ENCODE measurements around the gene MRPL21.
"Not testable (repeated sequence)": the region's sequence is repeated elsewhere in the genome, so short reads cannot be mapped to it uniquely, and the experiment has no call there.

The MRPL21 gene

GRCh38 chr11:68863553-68864265 lies 39.9 kb downstream of the MRPL21 start:
- no peak for DNase-seq

- DNase-seq, result no peak
These were observed 41.2 kb downstream of the MRPL21 start for GRCh38 chr11:68862421-68862820.

- no peak for DNase-seq
These were observed 44.5 kb downstream of the MRPL21 start for GRCh38 chr11:68859123-68859522.

GRCh38 chr11:68857037-68857586 lies 46.5 kb downstream of the MRPL21 start:
- no peak for DNase-seq

- not testable (repeated sequence) for DNase-seq
These were observed 47.1 kb downstream of the MRPL21 start for GRCh38 chr11:68856425-68857030.

- DNase-seq, result no peak
These were observed 48.2 kb downstream of the MRPL21 start for GRCh38 chr11:68855205-68855981.

- DNase-seq, result no peak
These were observed 49.2 kb downstream of the MRPL21 start for GRCh38 chr11:68854273-68854958.

- no peak for DNase-seq
These were observed 51.0 kb downstream of the MRPL21 start for GRCh38 chr11:68852628-68853027.

- DNase-seq, result no peak
These were observed 55.2 kb downstream of the MRPL21 start for GRCh38 chr11:68848429-68848828.

GRCh38 chr11:68847395-68847794 lies 56.2 kb downstream of the MRPL21 start:
- DNase-seq, result no peak

- DNase-seq, result no peak
These were observed 58.2 kb downstream of the MRPL21 start for GRCh38 chr11:68845351-68846002.

GRCh38 chr11:68844801-68845200 lies 58.8 kb downstream of the MRPL21 start:
- no peak for DNase-seq

- no peak for DNase-seq
These were observed 59.3 kb downstream of the MRPL21 start for GRCh38 chr11:68844376-68844775.

GRCh38 chr11:68843703-68844312 lies 59.8 kb downstream of the MRPL21 start:
- no peak for DNase-seq

- DNase-seq, result no peak
These were observed 60.5 kb downstream of the MRPL21 start for GRCh38 chr11:68843052-68843561.

GRCh38 chr11:68842427-68843051 lies 61.1 kb downstream of the MRPL21 start:
- no peak for DNase-seq

GRCh38 chr11:68841718-68842426 lies 61.8 kb downstream of the MRPL21 start, which contains the start of gene CPT1A:
TSS of gene CPT1A (minus strand) at chr11:68841916. CDS start at chr11:68815474, 26,442 bp downstream.
- DNase-seq, result no peak

Measured in GOT3 (cell line).